RWPE2 (cell line): ENCODE measurements around the gene ZNF420.
"Not testable (repeated sequence)": the region's sequence is repeated elsewhere in the genome, so short reads cannot be mapped to it uniquely, and the experiment has no call there.

Experiments used
- ATAC-seq: fragments of 200-7000 bp; cut with Tn5 transposase; 3 replicates; pipeline ENCODE4 v1.9.1; 2021; ENCODE audit warnings: low read depth
- DNase-seq: peaks from one replicate; pipeline ENCODE4 v3.0.0-alpha.2; 2020; ENCODE audit warnings: low spot score
- H3K27ac ChIP-seq: fragments of 450-650 bp; 2 replicates; pipeline ENCODE4 v1.5.1; 2017; ENCODE audit warnings: mild to moderate bottlenecking; ENCODE audit not compliant: poor library complexity, severe bottlenecking
- H3K27me3 ChIP-seq: fragments of 250-450 bp; sonication (Bioruptor Pico); 2 replicates; pipeline ENCODE4 v1.5.1; 2021; ENCODE audit warnings: mild to moderate bottlenecking, moderate library complexity; ENCODE audit not compliant: insufficient read depth, poor library complexity, severe bottlenecking
- H3K36me3 ChIP-seq: fragments of 250-450 bp; sonication (Bioruptor Pico); 2 replicates; pipeline ENCODE4 v1.5.1; 2020; ENCODE audit warnings: low read depth, mild to moderate bottlenecking, moderate library complexity
- H3K4me1 ChIP-seq: fragments of 250-450 bp; sonication (Bioruptor Pico); 2 replicates; pipeline ENCODE4 v1.5.1; 2021; ENCODE audit warnings: mild to moderate bottlenecking, moderate library complexity; ENCODE audit not compliant: insufficient read depth, poor library complexity, severe bottlenecking
- H3K4me3 ChIP-seq: fragments of 250-450 bp; sonication (Bioruptor Pico); 2 replicates; pipeline ENCODE4 v1.5.1; 2021; ENCODE audit warnings: mild to moderate bottlenecking, moderate library complexity; ENCODE audit not compliant: severe bottlenecking
- H3K9me3 ChIP-seq: fragments of 250-450 bp; sonication (Bioruptor Pico); 2 replicates; pipeline ENCODE4 v1.5.1; 2021; ENCODE audit warnings: mild to moderate bottlenecking, moderate library complexity; ENCODE audit not compliant: severe bottlenecking
- CTCF ChIP-seq: fragments of 450-650 bp; IDR thresholded peaks from one replicate; pipeline ENCODE4 v1.5.1; 2017; ENCODE audit warnings: mild to moderate bottlenecking, moderate library complexity; ENCODE audit not compliant: poor library complexity, severe bottlenecking

ZNF420 gene

GRCh38 chr19:37114001-37114400 lies 35.8 kb downstream of the ZNF420 start:
- H3K9me3 ChIP-seq: no peaks in the 10 kb centered on the region
- H3K27ac ChIP-seq: no peak overlapping the region
- H3K36me3 ChIP-seq: no peaks in the 10 kb centered on the region
- no peak overlapping the region for H3K4me3 ChIP-seq
- DNase-seq (no peak), ATAC-seq (no peak)
- no peak for TF ChIP-seq CTCF
- H3K27me3 ChIP-seq: no peaks in the 10 kb centered on the region
- no peaks in the 10 kb centered on the region for H3K4me1 ChIP-seq

GRCh38 chr19:37122093-37122492 lies 43.9 kb downstream of the ZNF420 start:
- H3K4me1 ChIP-seq, H3K27ac ChIP-seq, DNase-seq, H3K27me3 ChIP-seq, H3K36me3 ChIP-seq, H3K4me3 ChIP-seq, ATAC-seq: not testable (repeated sequence)
- H3K9me3 ChIP-seq: peaks cover 23% of the 10 kb centered on the region

GRCh38 chr19:37127999-37128820 lies 50.0 kb downstream of the ZNF420 start:
- Histone ChIP-seq H3K27ac (no peak overlapping the region), H3K27me3 (no peaks in the 10 kb centered on the region), H3K4me3 (no peak overlapping the region), H3K9me3 (peaks cover 70% of the 10 kb centered on the region), H3K36me3 (peaks cover 20% of the 10 kb centered on the region), H3K4me1 (no peaks in the 10 kb centered on the region)
- no peak for TF ChIP-seq CTCF
- ATAC-seq: no peak
- no peak for DNase-seq

- H3K4me3 ChIP-seq: no peak overlapping the region
- no peaks in the 10 kb centered on the region for H3K27me3 ChIP-seq
- DNase-seq (no peak), ATAC-seq (no peak)
- H3K4me1 ChIP-seq: no peaks in the 10 kb centered on the region
- H3K9me3 ChIP-seq: peaks cover 70% of the 10 kb centered on the region
- H3K27ac ChIP-seq: no peak overlapping the region
- TF ChIP-seq CTCF: no peak
- H3K36me3 ChIP-seq: peaks cover 20% of the 10 kb centered on the region
Measured at GRCh38 chr19:37128821-37129177, 50.6 kb downstream of the ZNF420 start.

- no peak overlapping the region for H3K27ac ChIP-seq
- H3K27me3 ChIP-seq: no peaks in the 10 kb centered on the region
- H3K36me3 ChIP-seq: no peaks in the 10 kb centered on the region
- no peaks in the 10 kb centered on the region for H3K4me1 ChIP-seq
- TF ChIP-seq CTCF: no peak
- peaks cover 13% of the 10 kb centered on the region for H3K9me3 ChIP-seq
- ATAC-seq: no peak
- no peak for DNase-seq
- H3K4me3 ChIP-seq: no peak overlapping the region
Measured at GRCh38 chr19:37136111-37136510, 57.9 kb downstream of the ZNF420 start.
